ENCODE data around the gene SH3GL1. TPM values are rescaled to one million over a fixed set of nuclear protein-coding genes. Genes with fewer than 3 reads are reported as not detected.

Gene SH3GL1
- total RNA-seq, 1 donor from 2014 or later: 66.5 TPM

GRCh38 chr19:4367336-4367723, 33.0 kb downstream of the SH3GL1 start:
- DNase-seq (ENCODE audit: low read depth): no peak
- no peak overlapping the region for H3K4me3 ChIP-seq (ENCODE audit: low read depth, low read length)
- TF ChIP-seq CTCF (conservative IDR thresholded peaks at IDR 0.05; ENCODE audit: low read depth, low read length): no peak

GRCh38 chr19:4366666-4367335, 33.5 kb downstream of the SH3GL1 start:
- no peak for DNase-seq (ENCODE audit: low read depth)
- no peak for TF ChIP-seq CTCF (conservative IDR thresholded peaks at IDR 0.05; ENCODE audit: low read depth, low read length)
- no peak overlapping the region for H3K4me3 ChIP-seq (ENCODE audit: low read depth, low read length)

GRCh38 chr19:4365791-4366665, 34.3 kb downstream of the SH3GL1 start:
- no peak for TF ChIP-seq CTCF (conservative IDR thresholded peaks at IDR 0.05; ENCODE audit: low read depth, low read length)
- no peak overlapping the region for H3K4me3 ChIP-seq (ENCODE audit: low read depth, low read length)
- no peak for DNase-seq (ENCODE audit: low read depth)

- no peak for DNase-seq (ENCODE audit: low read depth)
- TF ChIP-seq CTCF (conservative IDR thresholded peaks at IDR 0.05; ENCODE audit: low read depth, low read length): no peak
- no peak overlapping the region for H3K4me3 ChIP-seq (ENCODE audit: low read depth, low read length)
These were observed 35.0 kb downstream of the SH3GL1 start for GRCh38 chr19:4365341-4365740.

GRCh38 chr19:4363571-4364304, 36.6 kb downstream of the SH3GL1 start:
- no peak for DNase-seq (ENCODE audit: low read depth)
- no peak for TF ChIP-seq CTCF (conservative IDR thresholded peaks at IDR 0.05; ENCODE audit: low read depth, low read length)

GRCh38 chr19:4362831-4363545, 37.4 kb downstream of the SH3GL1 start:
- DNase-seq (ENCODE audit: low read depth): no peak
- peak; percentile 33 for TF ChIP-seq CTCF (conservative IDR thresholded peaks at IDR 0.05; ENCODE audit: low read depth, low read length)
- no peak overlapping the region for H3K4me3 ChIP-seq (ENCODE audit: low read depth, low read length)

More at GRCh38 chr19:4363571-4364304, 36.6 kb downstream of the SH3GL1 start:
- H3K4me3 ChIP-seq (ENCODE audit: low read depth, low read length): no peak overlapping the region
